OCI-LY7 (cell line): ENCODE results near the gene CABP4. TPM values are rescaled to one million over a fixed set of nuclear protein-coding genes. Genes with fewer than 3 reads are reported as not detected.
A peak's percentile ranks its signal among the peaks of the same experiment; 100 is the strongest.

Source experiments
- BruUV-seq: library from RNA; stranded (reverse); fragments of 400-500 nt; replicated peaks from 2 replicates; lab custom pipeline; 2021; lab: Mats Ljungman, UMichigan
- CTCF ChIA-PET: fragments of 300-600 bp; sonication (Branson Sonifier 250); formaldehyde crosslinking; loops from one replicate; lab custom pipeline; 2022; ENCODE audit warnings: antibody characterized with exemption; ENCODE audit not compliant: unreplicated experiment; lab: Charles Lee
- POLR2A ChIA-PET: fragments of 300-600 bp; sonication (Branson Sonifier 250); formaldehyde crosslinking; loops from one replicate; lab custom pipeline; 2022; ENCODE audit warnings: antibody characterized with exemption; lab: Charles Lee
- DNase-seq: peaks from one replicate; pipeline ENCODE4 v3.0.0-alpha.2; 2015; ENCODE audit warnings: low spot score
- H2AFZ ChIP-seq: fragments of 200-600 bp; sonication (generic), shearing (Covaris generic); 2 replicates; pipeline ENCODE4 v1.6.1; 2014; ENCODE audit warnings: mild to moderate bottlenecking, antibody characterized with exemption, low read length, moderate library complexity
- H3K27ac ChIP-seq: fragments of 200-600 bp; sonication (generic); 2 replicates; pipeline ENCODE4 v1.5.1; 2014; ENCODE audit warnings: mixed run types, low read depth, mild to moderate bottlenecking, moderate library complexity, low read length, inconsistent platforms; ENCODE audit not compliant: poor library complexity, severe bottlenecking
- H3K36me3 ChIP-seq: fragments of 200-600 bp; sonication (generic); 2 replicates; pipeline ENCODE4 v1.6.1; 2014; ENCODE audit warnings: mild to moderate bottlenecking, antibody characterized with exemption, low read length, moderate library complexity, mixed read lengths; ENCODE audit not compliant: insufficient read depth
- H3K4me1 ChIP-seq: fragments of 200-600 bp; sonication (generic); 2 replicates; pipeline ENCODE4 v1.5.1; 2014; ENCODE audit warnings: mild to moderate bottlenecking, low read length; ENCODE audit not compliant: insufficient read depth, poor library complexity, severe bottlenecking
- H3K4me2 ChIP-seq: fragments of 200-600 bp; sonication (generic); 2 replicates; pipeline ENCODE4 v1.6.1; 2014; ENCODE audit warnings: mild to moderate bottlenecking, low read length
- H3K4me3 ChIP-seq: fragments of 200-600 bp; sonication (generic); 2 replicates; pipeline ENCODE4 v1.5.1; 2014; ENCODE audit warnings: mild to moderate bottlenecking, low read depth, low read length; ENCODE audit not compliant: poor library complexity, severe bottlenecking
- H3K79me2 ChIP-seq: fragments of 200-600 bp; sonication (generic); 2 replicates; pipeline ENCODE4 v1.6.1; 2016; ENCODE audit warnings: low read depth, mild to moderate bottlenecking, low read length, moderate library complexity, mixed read lengths; ENCODE audit not compliant: insufficient read depth
- H3K9me2 ChIP-seq: fragments of 200-600 bp; sonication (generic); 2 replicates; pipeline ENCODE4 v1.6.1; 2016; ENCODE audit warnings: mild to moderate bottlenecking, low read length, mixed read lengths; ENCODE audit not compliant: insufficient read depth
- H3K9me3 ChIP-seq: fragments of 200-600 bp; sonication (generic); 2 replicates; pipeline ENCODE4 v1.6.1; 2014; ENCODE audit warnings: mild to moderate bottlenecking, mixed run types, low read length, mixed read lengths
- H4K20me1 ChIP-seq: fragments of 200-600 bp; sonication (generic); 2 replicates; pipeline ENCODE4 v1.6.1; 2014; ENCODE audit warnings: mild to moderate bottlenecking, antibody characterized with exemption, low read length, moderate library complexity, mixed read lengths; ENCODE audit not compliant: insufficient read depth
- EZH2phosphoT487 ChIP-seq: fragments of 200-600 bp; sonication (generic); IDR thresholded peaks from 2 replicates; pipeline ENCODE4 v1.6.1; 2018; ENCODE audit warnings: low read depth, borderline replicate concordance, mild to moderate bottlenecking, mixed run types, antibody characterized with exemption, low read length, moderate library complexity, mixed read lengths
- intact Hi-C: fragments of 100-400 bp; cut with micrococcal nuclease; formaldehyde crosslinking; loops from one replicate; pipeline ENCODE4 v1.10.0; 2022; ENCODE audit not compliant: unreplicated experiment
- total RNA-seq, 2 experiments: library from RNA; depleted of rRNA in 1 of 2; stranded (reverse); fragments of >200 nt in 1 of 2; shearing (Covaris generic) in 1 of 2; gene quantifications; 2 replicates each; pipeline ENCODE4 v1.2.3, GENCODE V29; 2014 to 2022
- TF ChIP-seq, protein P1 (sequence below): fragments of 200-600 bp; sonication (generic); conservative IDR thresholded peaks from 2 replicates; pipeline ENCODE4 v1.5.1; 2014; ENCODE audit warnings: mild to moderate bottlenecking, antibody characterized with exemption, low read length, moderate library complexity, mixed read lengths

Gene CABP4
- total RNA-seq, 2 experiments from 2014 or later = 3.0 to 11.5 TPM

DNA sequence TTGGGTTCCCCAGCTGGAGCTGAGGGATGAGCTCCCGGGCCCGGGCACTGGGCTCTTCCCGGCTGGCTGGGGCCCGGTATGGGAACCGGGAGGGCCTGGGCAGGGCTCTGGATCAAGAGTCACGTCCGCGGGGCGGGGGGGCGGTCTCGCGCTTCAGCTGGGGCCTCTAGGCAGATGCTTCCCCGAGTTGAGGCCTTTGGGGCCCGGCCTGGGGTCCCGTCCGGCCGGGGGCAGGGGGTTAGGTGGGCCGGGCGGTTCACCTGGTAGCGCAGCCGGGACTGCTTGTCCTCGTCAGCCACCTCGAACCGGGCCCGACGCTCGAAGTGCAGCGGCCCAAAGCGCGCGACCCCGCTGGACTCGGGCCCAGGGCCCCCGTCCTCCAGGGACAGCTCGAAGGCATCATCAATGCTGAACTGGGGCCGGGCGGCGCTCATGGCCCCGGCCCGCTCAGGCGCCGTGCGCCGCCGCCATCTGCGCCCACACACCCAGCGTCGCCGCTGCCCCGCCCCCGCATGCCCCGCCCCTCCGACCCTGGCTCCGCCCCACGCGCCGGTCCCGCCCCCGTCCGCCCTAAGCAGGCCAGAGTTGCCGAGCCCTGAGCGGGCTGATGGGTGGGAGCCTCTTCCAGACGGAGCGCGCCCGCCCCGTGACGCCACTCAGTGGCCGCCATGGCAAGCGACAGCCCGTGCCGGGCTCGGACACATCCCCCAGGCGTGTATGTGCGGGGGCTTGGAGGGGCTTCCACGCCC, 13.8 kb downstream of the CABP4 start, which contains the start of gene TMEM134:
Gene TMEM134 (minus strand): TSS at position 493 of the 749 bp plus-strand sequence. CDS start 59 bp downstream, at position 434.
- no peaks in the 10 kb centered on the region for H3K9me2 ChIP-seq
- peak; percentile 96 for DNase-seq
- no peak for TF ChIP-seq EZH2phosphoT487
- TF ChIP-seq, protein P1, sequence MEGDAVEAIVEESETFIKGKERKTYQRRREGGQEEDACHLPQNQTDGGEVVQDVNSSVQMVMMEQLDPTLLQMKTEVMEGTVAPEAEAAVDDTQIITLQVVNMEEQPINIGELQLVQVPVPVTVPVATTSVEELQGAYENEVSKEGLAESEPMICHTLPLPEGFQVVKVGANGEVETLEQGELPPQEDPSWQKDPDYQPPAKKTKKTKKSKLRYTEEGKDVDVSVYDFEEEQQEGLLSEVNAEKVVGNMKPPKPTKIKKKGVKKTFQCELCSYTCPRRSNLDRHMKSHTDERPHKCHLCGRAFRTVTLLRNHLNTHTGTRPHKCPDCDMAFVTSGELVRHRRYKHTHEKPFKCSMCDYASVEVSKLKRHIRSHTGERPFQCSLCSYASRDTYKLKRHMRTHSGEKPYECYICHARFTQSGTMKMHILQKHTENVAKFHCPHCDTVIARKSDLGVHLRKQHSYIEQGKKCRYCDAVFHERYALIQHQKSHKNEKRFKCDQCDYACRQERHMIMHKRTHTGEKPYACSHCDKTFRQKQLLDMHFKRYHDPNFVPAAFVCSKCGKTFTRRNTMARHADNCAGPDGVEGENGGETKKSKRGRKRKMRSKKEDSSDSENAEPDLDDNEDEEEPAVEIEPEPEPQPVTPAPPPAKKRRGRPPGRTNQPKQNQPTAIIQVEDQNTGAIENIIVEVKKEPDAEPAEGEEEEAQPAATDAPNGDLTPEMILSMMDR = peak; percentile 71
- peak within 1 kb of the TSS; percentile 87 for H3K4me3 ChIP-seq
- peak within 1 kb of the TSS; percentile 100 for H3K4me2 ChIP-seq
- ChIA-PET CTCF (interaction anchor here (1.2 to 1.3 kb wide), 2 partner anchors 30 to 62 kb away, joined by 3 read pairs; no protein-coding TSS in a partner anchor), POLR2A (interaction anchor here (1.0 to 4.2 kb wide), 11 partner anchors 9 to 993 kb away, joined by 3 to 20 read pairs (median 5); partner anchors contain the start of genes AIP, CORO1B, PPP1CA and PTPRCAP)
- H3K79me2 ChIP-seq = peaks cover 23% of the 10 kb centered on the region; the same call in 1 of the 2 replicates
- intact Hi-C loops = loop anchor here (1.0 to 5.0 kb wide), 5 partner anchors 26 to 117 kb away; partner anchors contain the start of genes CORO1B, POLD4 and PTPRCAP
- H3K36me3 ChIP-seq = no peaks in the 10 kb centered on the region
- H3K27ac ChIP-seq = peak within 1 kb of the TSS; percentile 76
- H2AFZ ChIP-seq = peak within 1 kb of the TSS; percentile 61; the same call in 1 of the 2 replicates
- H3K9me3 ChIP-seq = no peaks in the 10 kb centered on the region
- H4K20me1 ChIP-seq = no peaks in the 10 kb centered on the region
- H3K4me1 ChIP-seq = peaks cover 54% of the 10 kb centered on the region
- no TSS peak for BruUV-seq

DNA sequence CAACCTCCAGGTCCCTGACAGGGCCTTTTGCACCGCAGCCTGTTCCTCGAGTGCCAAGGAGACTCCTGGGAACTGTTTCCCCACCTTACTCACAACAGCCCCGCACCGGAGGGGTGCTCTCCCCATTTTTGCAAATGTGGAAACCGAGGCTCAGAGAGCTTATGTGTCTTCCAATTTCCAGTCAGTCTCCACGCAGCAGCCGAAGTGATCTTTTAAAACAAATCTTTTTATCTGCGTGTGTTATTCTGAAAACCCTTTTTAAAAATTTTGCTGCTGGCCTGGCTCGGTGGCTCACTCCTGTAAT, 14.3 kb downstream of the CABP4 start:
- no TSS peak for BruUV-seq
- TF ChIP-seq, protein P1 = peak; percentile 41; the same call in 1 of the 2 replicates
- TF ChIP-seq EZH2phosphoT487 = no peak
- CTCF ChIA-PET = no interaction called here
- Histone ChIP-seq H3K4me3 (peak overlapping the region; percentile 87), H3K79me2 (peaks cover 23% of the 10 kb centered on the region; the same call in 1 of the 2 replicates), H3K9me2 (no peaks in the 10 kb centered on the region), H3K4me2 (peak overlapping the region; percentile 78), H3K4me1 (peaks cover 49% of the 10 kb centered on the region), H3K27ac (no peak overlapping the region), H4K20me1 (no peaks in the 10 kb centered on the region), H3K9me3 (no peaks in the 10 kb centered on the region), H2AFZ (peak overlapping the region; percentile 61; the same call in 1 of the 2 replicates), H3K36me3 (no peaks in the 10 kb centered on the region)
- POLR2A ChIA-PET = interaction anchor here (1.2 to 4.2 kb wide), 4 partner anchors 9 to 32 kb away, joined by 3 to 20 read pairs (median 12); partner anchors contain the start of gene PTPRCAP
- no peak for DNase-seq
- intact Hi-C loops = loop anchor here (1.0 to 5.0 kb wide), 4 partner anchors 32 to 117 kb away; partner anchors contain the start of genes POLD4 and PTPRCAP
